HG02870 (cell line): ENCODE results near the gene USP1.

Source experiments
- ATAC-seq: cut with Tn5 transposase; IDR thresholded peaks from one replicate; pipeline ENCODE4 v1.9.1; 2021; ENCODE audit warnings: mild to moderate bottlenecking, moderate library complexity; ENCODE audit not compliant: unreplicated experiment

The USP1 gene

GRCh38 chr1:62426237-62426636, 10.6 kb upstream of the USP1 start:
- no peak for ATAC-seq

DNA sequence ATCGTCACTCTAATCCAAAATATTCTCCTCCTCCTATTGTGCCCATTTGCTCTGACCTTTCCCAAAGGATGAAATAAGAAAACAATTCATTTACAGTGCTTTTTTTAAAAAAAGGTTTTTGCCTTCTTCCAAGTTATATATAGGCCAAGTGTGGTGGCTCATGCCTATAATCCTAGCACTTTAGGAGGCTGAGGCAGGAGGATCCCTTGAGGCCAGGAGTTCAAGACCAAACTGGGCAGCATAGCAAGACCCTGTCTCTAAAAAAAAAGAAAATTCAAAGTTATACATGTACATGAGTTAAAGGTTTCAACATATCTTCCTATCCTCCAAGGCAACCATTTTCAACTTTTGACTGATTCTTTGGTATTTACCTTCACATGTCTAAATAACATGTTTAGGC, 10.1 kb upstream of the USP1 start:
- no peak for ATAC-seq

GRCh38 chr1:62428351-62428750, 8.5 kb upstream of the USP1 start:
- no peak for ATAC-seq

DNA sequence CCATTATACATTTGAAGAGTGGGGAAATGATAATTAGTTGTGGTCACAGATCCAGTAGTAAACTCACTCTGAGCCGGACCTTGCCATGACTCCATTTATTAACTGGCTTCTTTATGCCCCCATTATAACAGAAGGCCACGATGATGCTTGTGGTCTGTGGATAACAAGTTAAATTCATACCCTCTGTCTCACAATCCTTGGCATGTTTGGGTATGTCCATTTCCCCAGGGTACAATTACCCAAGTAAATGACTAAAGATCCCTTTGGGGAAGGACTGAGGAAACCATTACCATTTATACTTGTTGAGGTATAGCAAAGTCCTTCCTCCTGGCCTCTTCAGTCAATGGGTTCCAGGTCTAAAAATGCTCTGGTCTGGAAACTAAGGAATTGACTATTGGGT, 7.3 kb upstream of the USP1 start:
- no peak for ATAC-seq

GRCh38 chr1:62433861-62434617, 2.8 kb upstream of the USP1 start:
- no peak for ATAC-seq

- ATAC-seq: no peak
Observed at GRCh38 chr1:62434618-62435001, 2.2 kb upstream of the USP1 start.

GRCh38 chr1:62435231-62436038, 1.4 kb upstream of the USP1 start:
- no peak for ATAC-seq

DNA sequence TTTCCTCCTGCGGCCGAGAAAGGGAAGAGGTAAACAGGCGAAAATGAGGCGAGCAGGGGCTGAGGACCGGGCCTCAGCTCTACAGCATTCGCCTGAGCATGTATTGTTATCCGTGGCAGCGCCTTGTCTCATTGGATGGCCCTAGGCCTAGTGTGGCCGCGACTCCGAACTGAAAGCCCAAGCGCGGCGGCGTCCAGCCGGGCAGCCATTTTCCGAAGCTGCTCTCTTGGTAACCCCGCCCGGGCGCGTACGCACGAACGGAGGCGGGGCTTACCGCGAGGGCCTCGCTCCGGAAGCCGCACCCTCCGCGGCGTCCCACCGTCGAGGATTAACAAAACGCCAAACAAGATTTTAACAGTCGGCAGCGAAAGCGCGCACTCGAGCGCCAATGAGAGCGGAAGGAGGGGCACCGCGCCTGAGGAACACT, 797 bp upstream of the USP1 start:
- ATAC-seq: no peak

GRCh38 chr1:62437273-62437940, 558 bp downstream of the USP1 start:
- ATAC-seq: no peak

- no peak for ATAC-seq
Observed at GRCh38 chr1:62438163-62438562, 1.3 kb downstream of the USP1 start.

GRCh38 chr1:62439652-62440371, 3.0 kb downstream of the USP1 start:
- ATAC-seq: peak; percentile 26

- ATAC-seq: no peak
Observed at GRCh38 chr1:62444701-62445100, 7.9 kb downstream of the USP1 start.

GRCh38 chr1:62448221-62448933, 11.5 kb downstream of the USP1 start:
- peak; percentile 66 for ATAC-seq

- ATAC-seq: no peak
Observed at GRCh38 chr1:62450301-62450700, 13.5 kb downstream of the USP1 start.

DNA sequence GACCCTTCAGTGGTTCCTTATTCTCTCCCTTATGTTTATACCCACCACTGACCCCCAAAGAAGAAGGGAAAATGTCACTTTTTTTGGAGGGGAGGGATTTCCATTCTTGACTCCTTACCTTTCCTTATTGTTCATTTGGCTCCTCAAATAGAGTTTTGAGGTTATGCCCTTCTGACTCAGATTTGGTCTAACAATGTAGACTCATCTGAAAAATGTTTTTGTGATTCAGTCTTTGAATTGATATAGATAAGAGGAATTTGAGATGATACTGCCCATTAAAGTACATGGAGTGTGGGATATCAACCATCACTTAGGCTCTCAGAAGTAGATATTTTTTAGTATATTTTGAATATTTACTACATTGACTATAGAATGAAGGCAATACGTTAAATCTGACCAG, 16.1 kb downstream of the USP1 start:
- ATAC-seq: no peak

- ATAC-seq: no peak
Observed at GRCh38 chr1:62457955-62458354, 21.1 kb downstream of the USP1 start.

DNA sequence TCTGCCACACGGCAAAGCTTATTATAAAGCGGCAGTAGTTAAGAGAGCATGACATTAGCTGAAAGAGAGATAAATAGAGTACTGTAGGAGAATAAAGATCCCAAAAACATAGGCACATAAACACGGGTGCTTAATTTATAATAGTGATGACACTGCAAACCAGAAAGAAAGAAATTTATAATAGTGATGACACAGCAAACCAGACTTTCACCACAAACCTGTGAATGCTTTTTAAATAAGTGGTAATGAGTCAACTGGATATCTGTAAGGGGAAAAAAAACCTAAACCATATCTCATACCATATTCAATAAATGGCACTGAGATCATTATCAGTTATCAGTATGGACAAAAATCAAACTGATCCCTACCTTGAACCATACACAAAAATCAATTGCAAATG, 25.5 kb downstream of the USP1 start:
- ATAC-seq: no peak

- no peak for ATAC-seq
Observed at GRCh38 chr1:62467092-62467491, 30.2 kb downstream of the USP1 start.

DNA sequence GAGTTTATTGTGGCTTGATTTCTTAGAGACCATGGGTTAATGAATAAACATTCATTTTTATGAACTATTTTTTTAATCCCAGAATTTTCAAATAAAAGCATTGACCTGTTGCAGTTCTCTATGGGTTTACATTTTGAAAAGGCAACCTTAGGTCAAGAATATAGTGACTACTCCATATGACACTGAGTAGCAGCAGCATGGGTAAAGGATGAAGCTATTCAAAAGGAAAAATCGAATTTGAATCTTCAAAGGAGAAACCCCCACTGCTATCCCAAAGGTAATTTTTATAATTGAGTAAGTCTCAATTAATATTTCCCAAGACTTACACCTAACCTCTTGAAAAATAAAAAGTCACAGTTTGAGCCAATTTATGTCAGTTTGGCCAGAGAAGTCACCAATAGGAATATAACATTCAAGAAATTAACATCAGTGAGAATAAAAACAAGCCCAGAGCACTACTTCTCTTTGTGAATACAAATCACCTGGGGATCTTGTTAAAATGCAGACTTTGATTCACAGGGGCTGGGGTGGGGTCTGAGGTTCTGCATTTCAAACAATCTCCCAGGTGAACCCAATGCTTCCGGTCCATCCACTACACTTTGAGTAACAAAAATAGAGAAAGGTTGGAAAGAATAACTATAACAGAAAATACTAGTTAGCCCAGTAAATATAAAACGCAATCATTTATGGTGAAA, 39.8 kb downstream of the USP1 start:
- ATAC-seq: no peak

GRCh38 chr1:62481681-62482080, 44.8 kb downstream of the USP1 start:
- no peak for ATAC-seq
